Omental fat pad (tissue), 4 donors: ENCODE measurements around the gene EPB42. TPM values are rescaled to one million over a fixed set of nuclear protein-coding genes. Genes with fewer than 3 reads are reported as not detected.
"Not testable (repeated sequence)": the region's sequence is repeated elsewhere in the genome, so short reads cannot be mapped to it uniquely, and the experiment has no call there.

Experiments used
- ATAC-seq: fragments of 150-250 bp; one replicate; pipeline ENCODE4 v1.9.1; 2016; ENCODE audit warnings: mild to moderate bottlenecking, moderate library complexity; ENCODE audit not compliant: low FRiP score
- DNase-seq: peaks from one replicate; pipeline ENCODE4 v3.0.0-alpha.2; 2019; ENCODE audit warnings: low spot score
- CTCF ChIP-seq, 3 donors: fragments of 450-650 bp; IDR thresholded peaks; one replicate each; pipeline ENCODE4 v1.5.1; 2016 to 2017; ENCODE audit warnings: antibody characterized with exemption in 3 of 3, mild to moderate bottlenecking in 3 of 3, moderate library complexity in 2 of 3
- total RNA-seq, 4 donors: library from RNA; depleted of rRNA; stranded (reverse); fragments of >200 nt; gene quantifications; one replicate each; pipeline ENCODE4 v1.1.0, GENCODE V29; 2016

The EPB42 gene
- total RNA-seq, 4 donors from 2014 or later, result 1.4 to 4.0 (median 3.0) TPM; not detected in 1

DNA sequence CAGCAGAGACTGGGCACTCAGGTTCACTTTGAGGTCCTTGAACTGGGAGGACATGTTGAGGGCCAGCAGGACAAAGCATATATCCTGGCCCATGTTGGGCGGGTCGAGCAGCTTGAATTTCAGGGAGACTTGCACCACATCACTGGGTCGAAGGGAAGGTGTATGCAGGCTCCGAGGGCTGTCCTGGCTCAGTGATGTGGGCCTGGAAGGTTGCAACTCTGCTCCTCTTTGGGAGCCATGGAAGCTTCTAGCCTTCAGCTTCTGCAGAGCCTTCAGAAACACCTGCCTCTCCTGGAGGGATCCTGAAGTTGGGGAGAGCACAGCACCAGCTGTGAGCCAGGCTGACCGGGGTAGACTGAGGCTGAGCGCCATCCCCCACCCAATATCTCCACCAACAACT, 14.7 kb upstream of the EPB42 start:
- TF ChIP-seq CTCF (IDR thresholded peaks at IDR 0.05), result no peak
- DNase-seq (no peak), ATAC-seq (no peak)

GRCh38 chr15:43232289-43232874, 11.6 kb upstream of the EPB42 start:
- TF ChIP-seq CTCF (IDR thresholded peaks at IDR 0.05), result no peak
- no peak for ATAC-seq
- DNase-seq, result no peak

- DNase-seq (no peak), ATAC-seq (no peak)
- TF ChIP-seq CTCF (IDR thresholded peaks at IDR 0.05), result no peak
Observed at GRCh38 chr15:43230640-43231115, 9.9 kb upstream of the EPB42 start.

- no peak for DNase-seq
- no peak for ATAC-seq
- no peak for TF ChIP-seq CTCF (IDR thresholded peaks at IDR 0.05)
Observed at GRCh38 chr15:43229977-43230376, 9.2 kb upstream of the EPB42 start.

- DNase-seq (no peak), ATAC-seq (no peak)
- no peak for TF ChIP-seq CTCF (IDR thresholded peaks at IDR 0.05)
Observed at GRCh38 chr15:43226436-43227305, 5.9 kb upstream of the EPB42 start.

- DNase-seq, ATAC-seq: not testable (repeated sequence)
Observed at GRCh38 chr15:43225950-43226255, 5.1 kb upstream of the EPB42 start.

DNA sequence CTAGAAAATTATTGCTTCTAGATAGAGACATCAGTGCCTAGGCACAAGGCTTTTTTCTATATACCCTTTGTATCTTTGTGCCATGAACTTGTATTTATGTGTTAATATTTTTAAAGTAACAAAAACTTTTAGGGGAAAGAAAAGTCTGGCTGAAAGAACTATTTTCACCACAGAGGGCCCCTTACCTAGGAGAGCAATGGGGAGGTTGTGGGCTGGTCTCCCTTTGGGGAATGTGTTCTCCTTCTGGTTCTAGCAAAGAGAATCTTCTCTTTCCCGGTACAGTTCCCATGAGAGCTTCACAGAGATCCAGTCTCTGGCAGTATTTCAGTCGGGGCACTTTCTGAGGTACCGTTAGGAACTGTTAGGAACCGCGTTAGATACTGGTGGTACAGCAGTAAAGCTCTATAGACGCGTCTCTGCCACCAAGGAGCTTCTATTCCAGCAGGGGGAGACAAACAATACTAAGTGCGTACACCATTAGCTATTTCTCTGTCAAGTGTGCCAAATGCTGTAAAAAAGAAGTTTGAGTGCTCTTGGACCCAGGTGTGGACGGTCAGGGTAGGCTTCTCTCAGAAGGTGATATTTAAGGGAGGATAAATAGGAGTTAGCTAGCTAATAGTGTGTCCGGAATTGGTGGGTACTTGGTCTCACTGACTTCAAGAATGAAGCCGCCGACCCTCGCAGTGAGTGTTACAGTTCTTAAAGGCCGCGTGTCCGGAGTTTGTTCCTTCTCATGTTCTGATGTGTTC, 4.6 kb upstream of the EPB42 start:
- no peak for DNase-seq
- TF ChIP-seq CTCF (IDR thresholded peaks at IDR 0.05), result no peak
- peak; percentile 80 for ATAC-seq
